ENCODE measurements around the gene MTREX. TPM values are rescaled to one million over a fixed set of nuclear protein-coding genes. Genes with fewer than 3 reads are reported as not detected.

Gene MTREX
- polyA plus RNA-seq, 3 donors: 10.2 to 14.4 (median 12.2) TPM

DNA sequence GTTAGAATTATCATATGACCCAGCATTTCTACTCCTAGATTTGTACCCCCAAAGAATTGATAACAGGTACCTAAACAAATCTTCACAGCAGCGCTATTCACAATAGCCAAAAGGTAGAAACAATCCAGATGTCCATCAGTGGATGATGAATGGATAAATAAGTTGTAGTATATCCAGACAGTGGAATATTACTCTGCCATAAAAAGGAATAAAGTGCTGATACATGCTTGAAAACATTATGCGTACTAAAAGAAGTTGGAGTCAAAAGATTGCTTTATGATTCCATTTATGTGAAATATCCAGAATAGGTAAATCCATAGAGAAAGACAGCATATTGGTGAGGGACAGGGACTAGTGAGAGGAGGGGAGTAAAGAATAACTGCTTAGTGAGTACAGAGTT is 26.0 kb downstream of the MTREX start:
- no peaks in the 10 kb centered on the region for H3K27me3 ChIP-seq (ENCODE audit: control insufficient read depth in 2 of 2, insufficient read depth in 2 of 2, low read length in 2 of 2)
- TF ChIP-seq, protein P1, sequence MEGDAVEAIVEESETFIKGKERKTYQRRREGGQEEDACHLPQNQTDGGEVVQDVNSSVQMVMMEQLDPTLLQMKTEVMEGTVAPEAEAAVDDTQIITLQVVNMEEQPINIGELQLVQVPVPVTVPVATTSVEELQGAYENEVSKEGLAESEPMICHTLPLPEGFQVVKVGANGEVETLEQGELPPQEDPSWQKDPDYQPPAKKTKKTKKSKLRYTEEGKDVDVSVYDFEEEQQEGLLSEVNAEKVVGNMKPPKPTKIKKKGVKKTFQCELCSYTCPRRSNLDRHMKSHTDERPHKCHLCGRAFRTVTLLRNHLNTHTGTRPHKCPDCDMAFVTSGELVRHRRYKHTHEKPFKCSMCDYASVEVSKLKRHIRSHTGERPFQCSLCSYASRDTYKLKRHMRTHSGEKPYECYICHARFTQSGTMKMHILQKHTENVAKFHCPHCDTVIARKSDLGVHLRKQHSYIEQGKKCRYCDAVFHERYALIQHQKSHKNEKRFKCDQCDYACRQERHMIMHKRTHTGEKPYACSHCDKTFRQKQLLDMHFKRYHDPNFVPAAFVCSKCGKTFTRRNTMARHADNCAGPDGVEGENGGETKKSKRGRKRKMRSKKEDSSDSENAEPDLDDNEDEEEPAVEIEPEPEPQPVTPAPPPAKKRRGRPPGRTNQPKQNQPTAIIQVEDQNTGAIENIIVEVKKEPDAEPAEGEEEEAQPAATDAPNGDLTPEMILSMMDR (IDR thresholded peaks at IDR 0.05): no peak
- peak overlapping the region in 1 of 7 donors; percentile 38 for H3K27ac Mint-ChIP-seq
- H3K79me2 ChIP-seq (ENCODE audit: insufficient read depth, low read length): peaks cover 16% of the 10 kb centered on the region
- H3K27ac ChIP-seq (ENCODE audit: low read depth in 1 of 2, low read length in 2 of 2): no peak overlapping the region
- DNase-seq: no peak
- no peak overlapping the region for H3K4me3 ChIP-seq (replicated peaks in 1 of 3; ENCODE audit: low read depth in 2 of 3, low read length in 3 of 3)
- peaks cover 61 to 78% of the 10 kb centered on the region in 2 donors for H3K36me3 ChIP-seq (replicated peaks in 1 of 2; ENCODE audit: control insufficient read depth in 1 of 2, insufficient read depth in 2 of 2, low read length in 2 of 2)
- H3K4me2 ChIP-seq (replicated peaks; ENCODE audit: extremely low read depth, low read length, poor library complexity, severe bottlenecking): no peak overlapping the region
- WGBS (ENCODE audit: insufficient coverage): 100% methylated on average over 1 of the region's 2 CpGs
- H3K4me3 Mint-ChIP-seq: no peak overlapping the region
- intact Hi-C loops (cut with micrococcal nuclease): no loop called here
- H3K4me1 ChIP-seq (ENCODE audit: control insufficient read depth in 1 of 2, insufficient read depth in 2 of 2, low read length in 2 of 2): no peaks in the 10 kb centered on the region
- peaks cover 53 to 66% of the 10 kb centered on the region in 2 donors for H3K36me3 Mint-ChIP-seq
- H3K9me3 ChIP-seq (replicated peaks in 1 of 2; ENCODE audit: control insufficient read depth in 1 of 2, insufficient read depth in 1 of 2, low read length in 2 of 2): no peaks in the 10 kb centered on the region
- H3K4me1 Mint-ChIP-seq: peaks cover 4% of the 10 kb centered on the region
- no peak overlapping the region for H3K9ac ChIP-seq (ENCODE audit: insufficient read depth, low read length, poor library complexity, severe bottlenecking)
- H4K20me1 ChIP-seq (ENCODE audit: insufficient read depth, low read length): peaks cover 16% of the 10 kb centered on the region
- H2AFZ ChIP-seq (ENCODE audit: insufficient read depth, low read depth, low read length, poor library complexity, severe bottlenecking): no peak overlapping the region
- H3K9me3 Mint-ChIP-seq: no peaks in the 10 kb centered on the region
- no peaks in the 10 kb centered on the region for H3K27me3 Mint-ChIP-seq (ENCODE audit: low read depth in 3 of 3)

DNA sequence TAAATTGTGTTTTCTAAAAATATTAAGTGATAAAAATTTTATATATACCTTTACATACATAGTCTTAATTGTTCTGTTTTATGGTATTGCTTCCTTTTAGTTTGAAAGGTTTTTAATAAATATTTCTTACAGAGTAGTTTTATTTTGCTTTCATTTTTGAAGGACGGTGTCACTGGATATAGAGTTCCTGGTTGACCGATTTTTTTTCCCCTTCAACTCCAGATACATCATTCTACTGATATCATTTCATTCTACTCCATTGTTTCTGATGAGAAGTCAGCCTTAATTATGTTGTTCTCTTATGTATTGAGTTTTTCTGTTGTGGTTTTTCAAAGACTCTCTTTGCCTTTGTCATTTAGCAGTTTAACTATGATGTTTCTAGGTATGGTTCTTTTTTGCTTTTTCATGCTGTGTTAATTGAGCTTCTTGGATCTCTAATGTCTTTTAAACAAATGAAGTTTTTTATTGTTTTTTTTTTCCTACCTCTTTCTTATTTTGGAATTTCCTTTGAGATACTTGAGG is 30.4 kb downstream of the MTREX start:
- Mint-ChIP-seq H3K27ac (peak overlapping the region in 4 of 7 donors; percentile 28 to 87 (median 58)), H3K36me3 (peaks cover 44 to 57% of the 10 kb centered on the region in 2 donors), H3K4me1 (peaks cover 4% of the 10 kb centered on the region), H3K4me3 (no peak overlapping the region), H3K27me3 (ENCODE audit: low read depth in 3 of 3) (no peaks in the 10 kb centered on the region), H3K9me3 (no peaks in the 10 kb centered on the region)
- H3K4me1 ChIP-seq (ENCODE audit: control insufficient read depth in 1 of 2, insufficient read depth in 2 of 2, low read length in 2 of 2): no peaks in the 10 kb centered on the region
- TF ChIP-seq, protein P1 (IDR thresholded peaks at IDR 0.05): no peak
- H3K27ac ChIP-seq (ENCODE audit: low read depth in 1 of 2, low read length in 2 of 2): no peak overlapping the region
- no peak overlapping the region for H2AFZ ChIP-seq (ENCODE audit: insufficient read depth, low read depth, low read length, poor library complexity, severe bottlenecking)
- peaks cover 16% of the 10 kb centered on the region for H3K79me2 ChIP-seq (ENCODE audit: insufficient read depth, low read length)
- no peak overlapping the region for H3K4me2 ChIP-seq (replicated peaks; ENCODE audit: extremely low read depth, low read length, poor library complexity, severe bottlenecking)
- H4K20me1 ChIP-seq (ENCODE audit: insufficient read depth, low read length): peaks cover 16% of the 10 kb centered on the region
- intact Hi-C loops (cut with micrococcal nuclease): no loop called here
- H3K36me3 ChIP-seq (replicated peaks in 1 of 2; ENCODE audit: control insufficient read depth in 1 of 2, insufficient read depth in 2 of 2, low read length in 2 of 2): peaks cover 44 to 75% of the 10 kb centered on the region in 2 donors
- no peaks in the 10 kb centered on the region for H3K27me3 ChIP-seq (ENCODE audit: control insufficient read depth in 2 of 2, insufficient read depth in 2 of 2, low read length in 2 of 2)
- no peak for DNase-seq
- H3K9me3 ChIP-seq (replicated peaks in 1 of 2; ENCODE audit: control insufficient read depth in 1 of 2, insufficient read depth in 1 of 2, low read length in 2 of 2): no peaks in the 10 kb centered on the region
- no peak overlapping the region for H3K4me3 ChIP-seq (replicated peaks in 1 of 3; ENCODE audit: low read depth in 2 of 3, low read length in 3 of 3)
- no peak overlapping the region for H3K9ac ChIP-seq (ENCODE audit: insufficient read depth, low read length, poor library complexity, severe bottlenecking)
- no CpG with 5 or more reads among the region's 2 CpGs for WGBS (ENCODE audit: insufficient coverage)
